A673 (cell line): Measurements from ENCODE around the gene KRT7.

ENCODE experiments used
- EZH2 ChIP-seq: fragments of 200-600 bp; sonication (generic); IDR thresholded peaks from 2 replicates; pipeline ENCODE4 v1.6.1; 2017; ENCODE audit warnings: borderline replicate concordance, low read depth, mild to moderate bottlenecking, mixed read lengths, antibody characterized with exemption, low read length; ENCODE audit not compliant: poor library complexity, severe bottlenecking
- TF ChIP-seq, protein P1 (sequence below): fragments of 300-800, 200-600 bp; sonication (generic); conservative IDR thresholded peaks from 2 replicates; pipeline ENCODE4 v1.5.1; 2017; ENCODE audit warnings: low read depth, mild to moderate bottlenecking, antibody characterized with exemption, low read length, moderate library complexity, mixed read lengths

DNA sequence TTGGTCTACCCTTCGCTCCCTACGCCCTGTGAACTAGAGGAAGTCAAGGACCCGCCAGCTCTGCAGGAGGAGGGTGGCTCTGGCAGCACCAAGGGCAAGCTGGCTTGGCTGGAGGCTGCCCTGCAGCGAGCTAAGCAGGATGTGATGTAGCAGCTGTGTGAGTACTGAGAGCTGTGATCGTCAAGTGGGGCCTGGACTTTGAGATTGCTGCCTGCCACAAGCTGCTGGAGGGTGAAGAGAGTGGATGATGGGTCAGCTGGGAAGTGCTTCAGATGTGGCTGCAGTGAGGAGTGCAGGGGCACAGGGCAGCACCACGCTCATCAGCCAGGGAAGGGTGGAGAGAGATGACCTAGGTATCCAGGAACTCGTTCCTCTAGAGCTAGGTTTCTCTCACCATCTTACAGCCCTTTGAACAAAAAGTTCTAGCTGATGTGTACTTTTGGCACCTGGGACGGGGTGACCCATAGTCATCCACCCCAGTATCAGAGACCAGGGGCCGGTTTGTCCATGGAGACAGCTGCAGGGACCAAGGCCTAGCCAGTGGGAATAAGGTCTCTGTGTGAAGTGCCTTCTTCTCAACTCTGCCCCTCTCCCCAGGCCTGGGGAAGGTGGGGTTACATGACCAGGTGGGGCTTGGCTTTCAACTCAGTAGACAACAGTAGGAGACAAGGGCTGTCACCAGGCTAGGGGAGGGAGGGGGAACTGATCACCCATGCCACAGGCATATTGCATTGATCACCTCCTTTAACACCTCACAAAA is 44.6 kb downstream of the KRT7 start:
- TF ChIP-seq EZH2, result no peak
- TF ChIP-seq, protein P1, sequence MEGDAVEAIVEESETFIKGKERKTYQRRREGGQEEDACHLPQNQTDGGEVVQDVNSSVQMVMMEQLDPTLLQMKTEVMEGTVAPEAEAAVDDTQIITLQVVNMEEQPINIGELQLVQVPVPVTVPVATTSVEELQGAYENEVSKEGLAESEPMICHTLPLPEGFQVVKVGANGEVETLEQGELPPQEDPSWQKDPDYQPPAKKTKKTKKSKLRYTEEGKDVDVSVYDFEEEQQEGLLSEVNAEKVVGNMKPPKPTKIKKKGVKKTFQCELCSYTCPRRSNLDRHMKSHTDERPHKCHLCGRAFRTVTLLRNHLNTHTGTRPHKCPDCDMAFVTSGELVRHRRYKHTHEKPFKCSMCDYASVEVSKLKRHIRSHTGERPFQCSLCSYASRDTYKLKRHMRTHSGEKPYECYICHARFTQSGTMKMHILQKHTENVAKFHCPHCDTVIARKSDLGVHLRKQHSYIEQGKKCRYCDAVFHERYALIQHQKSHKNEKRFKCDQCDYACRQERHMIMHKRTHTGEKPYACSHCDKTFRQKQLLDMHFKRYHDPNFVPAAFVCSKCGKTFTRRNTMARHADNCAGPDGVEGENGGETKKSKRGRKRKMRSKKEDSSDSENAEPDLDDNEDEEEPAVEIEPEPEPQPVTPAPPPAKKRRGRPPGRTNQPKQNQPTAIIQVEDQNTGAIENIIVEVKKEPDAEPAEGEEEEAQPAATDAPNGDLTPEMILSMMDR, result no peak
